GM21360 (cell line): ENCODE results near the gene PPP1R14B.
A peak's percentile ranks its signal among the peaks of the same experiment; 100 is the strongest.

ENCODE experiments used
- ATAC-seq: cut with Tn5 transposase; IDR thresholded peaks from one replicate; pipeline ENCODE4 v1.9.1; 2021; ENCODE audit warnings: mild to moderate bottlenecking, moderate library complexity; ENCODE audit not compliant: unreplicated experiment

Gene PPP1R14B

GRCh38 chr11:64281957-64282770, 35.4 kb upstream of the PPP1R14B start:
- ATAC-seq: no peak

GRCh38 chr11:64278576-64279190, 31.9 kb upstream of the PPP1R14B start:
- ATAC-seq: no peak

GRCh38 chr11:64276653-64277431, 30.1 kb upstream of the PPP1R14B start:
- no peak for ATAC-seq

GRCh38 chr11:64275841-64276240, 29.1 kb upstream of the PPP1R14B start:
- no peak for ATAC-seq

GRCh38 chr11:64275031-64275800, 28.5 kb upstream of the PPP1R14B start:
- no peak for ATAC-seq

GRCh38 chr11:64269540-64270220, 22.9 kb upstream of the PPP1R14B start:
- peak; percentile 51 for ATAC-seq

- ATAC-seq: peak; percentile 8
Observed at GRCh38 chr11:64268893-64269539, 22.3 kb upstream of the PPP1R14B start.

GRCh38 chr11:64268025-64268892, 21.5 kb upstream of the PPP1R14B start:
- ATAC-seq: no peak

GRCh38 chr11:64267207-64267945, 20.6 kb upstream of the PPP1R14B start:
- ATAC-seq: no peak

- no peak for ATAC-seq
Observed at GRCh38 chr11:64266339-64266738, 19.6 kb upstream of the PPP1R14B start.

GRCh38 chr11:64265176-64266160, 18.7 kb upstream of the PPP1R14B start:
- no peak for ATAC-seq

- no peak for ATAC-seq
Observed at GRCh38 chr11:64264371-64264852, 17.7 kb upstream of the PPP1R14B start.

- ATAC-seq: no peak
Observed at GRCh38 chr11:64263947-64264317, 17.2 kb upstream of the PPP1R14B start.

GRCh38 chr11:64263021-64263946, 16.5 kb upstream of the PPP1R14B start:
- no peak for ATAC-seq

GRCh38 chr11:64262271-64263002, 15.7 kb upstream of the PPP1R14B start:
- no peak for ATAC-seq
